Measurements from ENCODE around the gene RTP4.
"Not testable (repeated sequence)": the region's sequence is repeated elsewhere in the genome, so short reads cannot be mapped to it uniquely, and the experiment has no call there.

The RTP4 gene

GRCh38 chr3:187369089-187369447 lies 883 bp downstream of the RTP4 start:
- no peak for DNase-seq (ENCODE audit: low read depth in 2 of 3, low spot score in 1 of 3)

GRCh38 chr3:187370051-187370450 lies 1.9 kb downstream of the RTP4 start:
- no peak for DNase-seq (ENCODE audit: low read depth in 2 of 3, low spot score in 1 of 3)

GRCh38 chr3:187375581-187375980 lies 7.4 kb downstream of the RTP4 start:
- no peak for DNase-seq (ENCODE audit: low read depth in 2 of 3, low spot score in 1 of 3)

- no peak for DNase-seq (ENCODE audit: low read depth in 2 of 3, low spot score in 1 of 3)
Observed at GRCh38 chr3:187377842-187378241, 9.7 kb downstream of the RTP4 start.

GRCh38 chr3:187382609-187383151 lies 14.5 kb downstream of the RTP4 start:
- DNase-seq (ENCODE audit: low read depth in 2 of 3, low spot score in 1 of 3) = no peak

GRCh38 chr3:187383246-187383645 lies 15.1 kb downstream of the RTP4 start:
- no peak for DNase-seq (ENCODE audit: low read depth in 2 of 3, low spot score in 1 of 3)

- DNase-seq (ENCODE audit: low read depth in 2 of 3, low spot score in 1 of 3) = no peak
Observed at GRCh38 chr3:187385296-187385695, 17.1 kb downstream of the RTP4 start.

- no peak for DNase-seq (ENCODE audit: low read depth in 2 of 3, low spot score in 1 of 3)
Observed at GRCh38 chr3:187396661-187397060, 28.5 kb downstream of the RTP4 start.

- no peak for DNase-seq (ENCODE audit: low read depth in 2 of 3, low spot score in 1 of 3)
Observed at GRCh38 chr3:187398955-187399354, 30.8 kb downstream of the RTP4 start.

- DNase-seq (ENCODE audit: low read depth in 2 of 3, low spot score in 1 of 3) = no peak
Observed at GRCh38 chr3:187400756-187401155, 32.6 kb downstream of the RTP4 start.

GRCh38 chr3:187401856-187402255 lies 33.7 kb downstream of the RTP4 start:
- no peak for DNase-seq (ENCODE audit: low read depth in 2 of 3, low spot score in 1 of 3)

- DNase-seq (ENCODE audit: low read depth in 2 of 3, low spot score in 1 of 3) = no peak
Observed at GRCh38 chr3:187403768-187404288, 35.6 kb downstream of the RTP4 start.

- no peak for DNase-seq (ENCODE audit: low read depth in 2 of 3, low spot score in 1 of 3)
Observed at GRCh38 chr3:187406927-187407326, 38.7 kb downstream of the RTP4 start.

- DNase-seq (ENCODE audit: low read depth in 2 of 3, low spot score in 1 of 3) = not testable (repeated sequence)
Observed at GRCh38 chr3:187411991-187412781, 44.0 kb downstream of the RTP4 start.

Measured in stimulated activated CD4-positive, alpha-beta T cell treated with anti-CD3 and anti-CD28 coated beads, Interleukin-12 subunit alpha, Interleukin-12 subunit beta, amount 100 ng/mL, for 48 hours (primary cell).